ENCODE results near the gene MMP3.

MMP3 gene

GRCh38 chr11:102853055-102853454 is 9.6 kb upstream of the MMP3 start:
- no peak for DNase-seq
- Histone ChIP-seq H3K27me3 (replicated peaks) (no peaks in the 10 kb centered on the region), H3K27ac (no peak overlapping the region), H3K4me3 (ENCODE audit: low read depth, low read length) (no peak overlapping the region), H3K36me3 (replicated peaks) (no peaks in the 10 kb centered on the region)
- TF ChIP-seq, protein P1, sequence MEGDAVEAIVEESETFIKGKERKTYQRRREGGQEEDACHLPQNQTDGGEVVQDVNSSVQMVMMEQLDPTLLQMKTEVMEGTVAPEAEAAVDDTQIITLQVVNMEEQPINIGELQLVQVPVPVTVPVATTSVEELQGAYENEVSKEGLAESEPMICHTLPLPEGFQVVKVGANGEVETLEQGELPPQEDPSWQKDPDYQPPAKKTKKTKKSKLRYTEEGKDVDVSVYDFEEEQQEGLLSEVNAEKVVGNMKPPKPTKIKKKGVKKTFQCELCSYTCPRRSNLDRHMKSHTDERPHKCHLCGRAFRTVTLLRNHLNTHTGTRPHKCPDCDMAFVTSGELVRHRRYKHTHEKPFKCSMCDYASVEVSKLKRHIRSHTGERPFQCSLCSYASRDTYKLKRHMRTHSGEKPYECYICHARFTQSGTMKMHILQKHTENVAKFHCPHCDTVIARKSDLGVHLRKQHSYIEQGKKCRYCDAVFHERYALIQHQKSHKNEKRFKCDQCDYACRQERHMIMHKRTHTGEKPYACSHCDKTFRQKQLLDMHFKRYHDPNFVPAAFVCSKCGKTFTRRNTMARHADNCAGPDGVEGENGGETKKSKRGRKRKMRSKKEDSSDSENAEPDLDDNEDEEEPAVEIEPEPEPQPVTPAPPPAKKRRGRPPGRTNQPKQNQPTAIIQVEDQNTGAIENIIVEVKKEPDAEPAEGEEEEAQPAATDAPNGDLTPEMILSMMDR (IDR thresholded peaks at IDR 0.05; ENCODE audit: low read depth, low read length, missing control alignments) = no peak
- in situ Hi-C loops (cut with HindIII; ENCODE audit: low pct_ligation_motif_present, low sequenced_read_pairs) = no loop called here

DNA sequence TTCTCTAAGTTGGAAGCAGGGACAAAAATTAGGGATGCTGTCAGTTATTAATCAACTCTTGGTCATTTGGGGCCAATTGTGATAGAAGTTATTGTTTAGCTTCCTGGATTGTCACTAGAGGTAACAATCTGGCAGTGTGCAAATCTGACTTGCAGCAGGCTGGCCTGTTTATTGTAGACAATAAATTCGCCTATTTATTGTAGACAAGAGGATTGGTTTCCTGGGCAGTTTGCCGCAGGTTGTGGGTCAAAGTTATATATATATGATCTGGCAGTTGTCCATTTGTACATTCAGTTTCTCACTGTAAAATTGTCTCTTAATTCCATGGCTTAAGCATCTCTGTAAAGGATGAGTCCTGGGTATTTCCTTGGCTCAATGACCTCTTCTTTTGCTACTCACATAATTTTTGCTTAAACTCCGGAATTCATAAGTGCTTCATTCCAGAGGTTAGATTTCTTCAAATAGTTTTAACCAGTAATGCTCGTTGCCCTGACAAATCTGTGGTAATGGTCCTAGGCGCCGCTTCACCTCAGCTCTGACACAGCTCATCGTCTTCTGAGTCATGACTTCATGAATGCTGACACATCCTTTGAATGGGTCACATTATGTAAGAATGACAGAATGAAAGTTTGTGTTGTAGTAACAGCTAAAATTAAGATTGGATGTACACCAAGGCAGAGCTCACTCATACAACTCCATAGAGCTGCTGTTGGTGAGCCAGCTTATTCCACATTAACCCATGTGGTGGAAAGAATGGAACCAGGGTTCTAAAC is 7.8 kb upstream of the MMP3 start:
- peak overlapping the region; percentile 14 for H3K27ac ChIP-seq
- H3K4me3 ChIP-seq (ENCODE audit: low read depth, low read length) = no peak overlapping the region
- DNase-seq = peak; percentile 88
- H3K36me3 ChIP-seq (replicated peaks) = no peaks in the 10 kb centered on the region
- in situ Hi-C loops (cut with HindIII; ENCODE audit: low pct_ligation_motif_present, low sequenced_read_pairs) = no loop called here
- TF ChIP-seq, protein P1 (IDR thresholded peaks at IDR 0.05; ENCODE audit: low read depth, low read length, missing control alignments) = no peak
- no peaks in the 10 kb centered on the region for H3K27me3 ChIP-seq (replicated peaks)

DNA sequence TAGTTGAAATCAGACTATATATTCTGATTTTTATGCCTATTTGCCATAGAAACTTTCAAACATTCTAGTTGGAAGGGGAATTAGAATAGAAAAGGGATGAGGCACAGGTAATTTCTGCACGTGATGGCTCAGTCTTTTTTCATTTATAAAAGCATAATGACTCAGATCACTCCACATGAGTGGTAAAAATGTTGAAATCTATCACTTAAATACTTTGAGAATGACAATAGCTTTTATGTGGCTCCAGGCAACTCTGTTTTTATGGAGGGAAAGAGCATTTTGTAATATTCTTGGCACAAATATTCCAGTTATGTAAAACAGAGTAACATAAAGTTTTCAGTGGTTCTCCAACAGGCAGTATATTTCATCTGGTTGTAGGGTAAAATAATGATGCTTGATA is 5.9 kb upstream of the MMP3 start:
- in situ Hi-C loops (cut with HindIII; ENCODE audit: low pct_ligation_motif_present, low sequenced_read_pairs) = no loop called here
- TF ChIP-seq, protein P1 (IDR thresholded peaks at IDR 0.05; ENCODE audit: low read depth, low read length, missing control alignments) = no peak
- Histone ChIP-seq H3K27ac (no peak overlapping the region), H3K27me3 (replicated peaks) (no peaks in the 10 kb centered on the region), H3K4me3 (ENCODE audit: low read depth, low read length) (no peak overlapping the region), H3K36me3 (replicated peaks) (no peaks in the 10 kb centered on the region)
- DNase-seq = no peak

GRCh38 chr11:102846292-102846691 is 2.9 kb upstream of the MMP3 start:
- in situ Hi-C loops (cut with HindIII; ENCODE audit: low pct_ligation_motif_present, low sequenced_read_pairs) = no loop called here
- no peak overlapping the region for H3K27ac ChIP-seq
- no peaks in the 10 kb centered on the region for H3K27me3 ChIP-seq (replicated peaks)
- TF ChIP-seq, protein P1 (IDR thresholded peaks at IDR 0.05; ENCODE audit: low read depth, low read length, missing control alignments) = no peak
- H3K36me3 ChIP-seq (replicated peaks) = no peaks in the 10 kb centered on the region
- no peak overlapping the region for H3K4me3 ChIP-seq (ENCODE audit: low read depth, low read length)
- DNase-seq = no peak

GRCh38 chr11:102842930-102843329 is 479 bp downstream of the MMP3 start:
- TF ChIP-seq, protein P1 (IDR thresholded peaks at IDR 0.05; ENCODE audit: low read depth, low read length, missing control alignments) = no peak
- Histone ChIP-seq H3K4me3 (ENCODE audit: low read depth, low read length) (no peak overlapping the region), H3K27ac (no peak overlapping the region), H3K27me3 (replicated peaks) (no peaks in the 10 kb centered on the region), H3K36me3 (replicated peaks) (no peaks in the 10 kb centered on the region)
- DNase-seq = no peak
- in situ Hi-C loops (cut with HindIII; ENCODE audit: low pct_ligation_motif_present, low sequenced_read_pairs) = no loop called here

DNA sequence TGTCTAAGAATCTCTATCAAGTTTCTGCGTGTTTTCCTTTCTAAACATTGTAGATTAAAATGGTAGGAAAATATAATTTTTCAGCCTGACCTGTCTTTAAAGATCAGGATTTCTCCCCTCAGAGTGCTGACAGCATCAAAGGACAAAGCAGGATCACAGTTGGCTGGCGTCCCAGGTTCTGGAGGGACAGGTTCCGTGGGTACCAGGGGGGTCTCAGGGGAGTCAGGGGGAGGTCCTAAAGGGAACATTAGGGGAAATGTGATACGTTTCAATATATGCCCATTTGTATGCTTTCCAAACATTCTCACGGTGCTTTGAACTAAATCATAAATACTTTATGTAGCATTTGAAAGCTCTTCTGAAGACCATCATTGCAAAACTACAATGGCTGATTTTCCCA is 3.4 kb downstream of the MMP3 start:
- in situ Hi-C loops (cut with HindIII; ENCODE audit: low pct_ligation_motif_present, low sequenced_read_pairs) = no loop called here
- DNase-seq = no peak
- no peaks in the 10 kb centered on the region for H3K27me3 ChIP-seq (replicated peaks)
- no peaks in the 10 kb centered on the region for H3K36me3 ChIP-seq (replicated peaks)
- H3K27ac ChIP-seq = no peak overlapping the region
- TF ChIP-seq, protein P1 (IDR thresholded peaks at IDR 0.05; ENCODE audit: low read depth, low read length, missing control alignments) = no peak
- no peak overlapping the region for H3K4me3 ChIP-seq (ENCODE audit: low read depth, low read length)

Data from brain microvascular endothelial cell (primary cell).